SK-N-SH (cell line): ENCODE measurements around the gene EPB41L1. TPM values are rescaled to one million over a fixed set of nuclear protein-coding genes. Genes with fewer than 3 reads are reported as not detected.

ENCODE experiments used
- CTCF ChIA-PET: fragments of 300-600, 350-600 bp; formaldehyde crosslinking; extraction: SDS; loops from one replicate; lab custom pipeline; 2021; lab: Yijun Ruan, JAX
- POLR2A ChIA-PET: fragments of 350-600 bp; sonication (Branson Sonifier 250); formaldehyde crosslinking; extraction: SDS; loops from one replicate; lab custom pipeline; 2020; ENCODE audit warnings: antibody characterized with exemption, inconsistent platforms; lab: Yijun Ruan, JAX
- DNase-seq: peaks from one replicate; pipeline ENCODE4 v3.0.0; 2012
- H2AFZ ChIP-seq: fragments of 200-600 bp; sonication (generic); 2 replicates; pipeline ENCODE4 v1.8.1; 2016; ENCODE audit warnings: antibody characterized with exemption, mild to moderate bottlenecking, low read depth
- H3F3A ChIP-seq: fragments of 200-600 bp; sonication (generic); replicated peaks from 2 replicates; pipeline ENCODE3; 2016; ENCODE audit warnings: antibody characterized with exemption, mild to moderate bottlenecking; ENCODE audit not compliant: insufficient read depth
- H3K27ac ChIP-seq, 2 experiments: fragments of 200-500 bp in 1 of 2; fragments of 200-600 bp in 1 of 2; sonication (Bioruptor generic) in 1 of 2; sonication (generic), shearing (Covaris generic) in 1 of 2; 2 replicates each; pipeline versions ENCODE4 v1.5.1 to v1.6.1; 2014 to 2016; ENCODE audit warnings: low read depth in 2 of 2, inconsistent platforms in 1 of 2, low read length in 1 of 2, mild to moderate bottlenecking in 1 of 2, mixed read lengths in 1 of 2
- H3K27me3 ChIP-seq: fragments of 200-600 bp; sonication (generic), shearing (Covaris generic); 2 replicates; pipeline ENCODE4 v1.6.1; 2016; ENCODE audit warnings: mixed run types; ENCODE audit not compliant: insufficient read depth
- H3K36me3 ChIP-seq, 2 experiments: fragments of 200-500 bp in 1 of 2; fragments of 200-600 bp in 1 of 2; sonication (Bioruptor generic) in 1 of 2; sonication (generic) in 1 of 2; replicated peaks in 1 of 2; 2 replicates each; pipeline versions ENCODE3 to v1.5.1; 2014 to 2016; ENCODE audit warnings: low read length in 1 of 2, mild to moderate bottlenecking in 1 of 2; ENCODE audit not compliant: insufficient read depth in 2 of 2, control insufficient read depth in 1 of 2
- H3K4me1 ChIP-seq, 2 experiments: fragments of 200-500 bp in 1 of 2; fragments of 200-600 bp in 1 of 2; sonication (Bioruptor generic) in 1 of 2; sonication (generic), shearing (Covaris generic) in 1 of 2; 2 replicates each; pipeline versions ENCODE4 v1.5.1 to v1.6.1; 2014 to 2016; ENCODE audit warnings: low read depth in 1 of 2, low read length in 1 of 2, mixed run types in 1 of 2; ENCODE audit not compliant: insufficient read depth in 2 of 2, control insufficient read depth in 1 of 2
- H3K4me2 ChIP-seq: fragments of 200-600 bp; sonication (generic), shearing (Covaris generic); 2 replicates; pipeline ENCODE4 v1.6.1; 2017; ENCODE audit warnings: mixed run types
- H3K4me3 ChIP-seq, 2 experiments: fragments of 200-500 bp in 1 of 2; fragments of 200-600 bp in 1 of 2; sonication (Bioruptor generic) in 1 of 2; sonication (generic), shearing (Covaris generic) in 1 of 2; 2 replicates each; pipeline versions ENCODE4 v1.5.1 to v1.8.1; 2014 to 2016; ENCODE audit warnings: low read depth in 2 of 2, inconsistent platforms in 1 of 2, low read length in 1 of 2, mild to moderate bottlenecking in 1 of 2, mixed read lengths in 1 of 2, moderate library complexity in 1 of 2
- H3K79me2 ChIP-seq: fragments of 200-600 bp; sonication (generic); 2 replicates; pipeline ENCODE4 v1.8.1; 2017; ENCODE audit warnings: mild to moderate bottlenecking; ENCODE audit not compliant: insufficient read depth
- H3K9ac ChIP-seq: fragments of 200-600 bp; sonication (generic); 2 replicates; pipeline ENCODE4 v1.6.1; 2017; ENCODE audit warnings: mixed run types
- H3K9me2 ChIP-seq: fragments of 200-600 bp; sonication (generic); 2 replicates; pipeline ENCODE4 v1.6.1; 2017; ENCODE audit warnings: mixed run types
- H3K9me3 ChIP-seq: fragments of 200-600 bp; sonication (generic); 2 replicates; pipeline ENCODE4 v1.6.1; 2017; ENCODE audit warnings: mixed run types, mild to moderate bottlenecking, moderate library complexity
- H4K20me1 ChIP-seq: fragments of 200-600 bp; sonication (generic); 2 replicates; pipeline ENCODE4 v1.6.1; 2017; ENCODE audit warnings: mild to moderate bottlenecking, mixed run types; ENCODE audit not compliant: insufficient read depth
- CTCF ChIP-seq: fragments of 200-600 bp; sonication (generic); IDR thresholded peaks from 2 replicates; pipeline ENCODE4 v1.6.1; 2017; ENCODE audit warnings: antibody characterized with exemption, mild to moderate bottlenecking, moderate library complexity
- EP300 ChIP-seq, 2 experiments: IDR thresholded peaks; 2 replicates each; pipeline versions ENCODE4 v1.4.0 to v1.6.1; 2012; ENCODE audit warnings: borderline replicate concordance in 1 of 2, low read depth in 1 of 2, low read length in 1 of 2
- FOXJ3 ChIP-seq: sonication (generic); formaldehyde crosslinking; IDR thresholded peaks from 2 replicates; pipeline ENCODE4 v1.5.1; 2020; ENCODE audit warnings: mild to moderate bottlenecking, missing genetic modification reagents
- FOXM1 ChIP-seq: IDR thresholded peaks from 2 replicates; pipeline ENCODE4 v1.4.0; 2012; ENCODE audit warnings: low read depth, mild to moderate bottlenecking
- GABPA ChIP-seq: IDR thresholded peaks from 2 replicates; pipeline ENCODE4 v1.4.0; 2012; ENCODE audit warnings: low read depth, mild to moderate bottlenecking
- GATA2 ChIP-seq: sonication (generic); formaldehyde crosslinking; IDR thresholded peaks from 2 replicates; pipeline ENCODE4 v1.5.0; 2020; ENCODE audit warnings: mild to moderate bottlenecking, missing genetic modification reagents
- MEF2A ChIP-seq: IDR thresholded peaks from 2 replicates; pipeline ENCODE4 v1.4.0; 2012; ENCODE audit warnings: low read depth, borderline replicate concordance
- MXI1 ChIP-seq: IDR thresholded peaks from 2 replicates; pipeline ENCODE4 v1.6.1; 2012; ENCODE audit warnings: mild to moderate bottlenecking, low read depth, low read length, improper control_type of control experiment
- NFIC ChIP-seq: IDR thresholded peaks from 2 replicates; pipeline ENCODE4 v1.4.0; 2012; ENCODE audit warnings: borderline replicate concordance
- PBX3 ChIP-seq: IDR thresholded peaks from 2 replicates; pipeline ENCODE4; 2012
- POLR2AphosphoS5 ChIP-seq: IDR thresholded peaks from 2 replicates; pipeline ENCODE4 v1.6.1; 2012; ENCODE audit warnings: low read depth, low read length
- RAD21 ChIP-seq: IDR thresholded peaks from 2 replicates; pipeline ENCODE4 v1.6.1; 2012; ENCODE audit warnings: mild to moderate bottlenecking, low read length
- RCOR1 ChIP-seq: fragments of 150-350 bp; IDR thresholded peaks from 2 replicates; pipeline ENCODE4 v1.6.1; 2017; ENCODE audit warnings: antibody characterized with exemption, low read length
- REST ChIP-seq: IDR thresholded peaks from 2 replicates; pipeline ENCODE4 v1.6.1; 2012; ENCODE audit warnings: mild to moderate bottlenecking, low read depth, low read length, moderate library complexity
- RFX5 ChIP-seq: IDR thresholded peaks from 2 replicates; pipeline ENCODE4 v1.6.1; 2012; ENCODE audit warnings: mild to moderate bottlenecking, improper control_type of control experiment, low read length
- SIN3A ChIP-seq: IDR thresholded peaks from 2 replicates; pipeline ENCODE4 v1.6.1; 2012; ENCODE audit warnings: low read depth, mild to moderate bottlenecking, low read length, moderate library complexity, borderline replicate concordance
- TAF1 ChIP-seq: IDR thresholded peaks from 2 replicates; pipeline ENCODE4 v1.6.1; 2012; ENCODE audit warnings: low read depth, mild to moderate bottlenecking, low read length, moderate library complexity, borderline replicate concordance
- TCF12 ChIP-seq: IDR thresholded peaks from 2 replicates; pipeline ENCODE4 v1.4.0; 2012
- USF1 ChIP-seq: IDR thresholded peaks from 2 replicates; pipeline ENCODE4 v1.4.0; 2012; ENCODE audit warnings: low read depth, borderline replicate concordance
- YY1 ChIP-seq: IDR thresholded peaks from 2 replicates; pipeline ENCODE4 v1.4.0; 2012; ENCODE audit warnings: low read depth, mild to moderate bottlenecking
- WGBS: methylation state at CpG from one replicate; pipeline ENCODE4 v1.1.6; 2017; ENCODE audit warnings: low lambda C conversion rate; 5-methylcytosine and 5-hydroxymethylcytosine counted together
- polyA plus RNA-seq, 3 experiments: library from polyadenylated mRNA; depleted of rRNA; stranded (reverse); fragments of >200 nt; gene quantifications; 2 replicates each; pipeline ENCODE4 v1.2.3, GENCODE V29; 2012

EPB41L1 gene
- polyA plus RNA-seq, 1 of the 3 experiments (the other 2 are of a cell fraction) = 26.1 TPM

- Histone ChIP-seq H3K9ac (no peak overlapping the region), H3K27me3 (no peaks in the 10 kb centered on the region), H3K4me1 (no peaks in the 10 kb centered on the region; a peak in 1 of 4 replicates), H3K79me2 (no peaks in the 10 kb centered on the region), H4K20me1 (no peaks in the 10 kb centered on the region), H3F3A (no peaks in the 10 kb centered on the region), H3K9me3 (no peaks in the 10 kb centered on the region), H3K36me3 (no peaks in the 10 kb centered on the region), H3K4me2 (no peak overlapping the region), H2AFZ (no peak overlapping the region)
- CTCF ChIA-PET = interaction anchor here (1.4 to 1.8 kb wide), 4 partner anchors 16 to 156 kb away, joined by 4 to 7 read pairs (median 6); partner anchors contain the start of gene SCAND1
- DNase-seq = no peak
- TF ChIP-seq REST (no peak), GABPA (no peak), USF1 (no peak), MXI1 (no peak)
- TF ChIP-seq, all 33 proteins: peak for 0
- Histone ChIP-seq H3K9me2 (no peaks in the 10 kb centered on the region), H3K27ac (no peak overlapping the region), H3K4me3 (no peak overlapping the region)
- POLR2A ChIA-PET = no interaction called here
These were observed 43.5 kb upstream of the EPB41L1 start for GRCh38 chr20:36110994-36111393.

- no peaks in the 10 kb centered on the region for H3K4me1 ChIP-seq
- no peaks in the 10 kb centered on the region for H4K20me1 ChIP-seq
- 77% methylated on average over 6 of the region's 6 CpGs for WGBS
- DNase-seq = no peak
- ChIA-PET CTCF (interaction anchor here (1.4 to 3.3 kb wide), 3 partner anchors 27 to 157 kb away, joined by 6 to 13 read pairs (median 7); partner anchors contain the start of gene SCAND1), POLR2A (no interaction called here)
- H3K9me2 ChIP-seq = no peaks in the 10 kb centered on the region
- H3K27me3 ChIP-seq = no peaks in the 10 kb centered on the region
- H3K9me3 ChIP-seq = no peaks in the 10 kb centered on the region
- H3K36me3 ChIP-seq = no peaks in the 10 kb centered on the region
- H3F3A ChIP-seq = peaks cover 4% of the 10 kb centered on the region
- H3K4me3 ChIP-seq = no peak overlapping the region
- H3K9ac ChIP-seq = no peak overlapping the region
- no peaks in the 10 kb centered on the region for H3K79me2 ChIP-seq
- H3K27ac ChIP-seq = no peak overlapping the region
- H2AFZ ChIP-seq = no peak overlapping the region
- H3K4me2 ChIP-seq = no peak overlapping the region
- TF ChIP-seq GATA2 (CRISPR knock-in tag) (no peak), RCOR1 (no peak), EP300 (IDR thresholded peaks at IDR 0.05; ENCODE audit: borderline replicate concordance in 1 of 2, low read depth in 1 of 2, low read length in 1 of 2) (no peak), TAF1 (no peak), MEF2A (no peak), YY1 (no peak), CTCF (no peak), FOXJ3 (no peak), NFIC (no peak), FOXM1 (no peak), RAD21 (no peak), RFX5 (no peak), TCF12 (no peak), SIN3A (no peak), PBX3 (no peak), POLR2AphosphoS5 (no peak)
These were observed 42.4 kb upstream of the EPB41L1 start for GRCh38 chr20:36112112-36112511.
